C4-2B (cell line): Measurements from ENCODE around the gene URB1.

Experiments used
- H3K27ac ChIP-seq: fragments of 450-650 bp; 2 replicates; pipeline ENCODE4 v1.5.1; 2017
- CTCF ChIP-seq: fragments of 450-650 bp; conservative IDR thresholded peaks from 2 replicates; pipeline ENCODE4 v1.5.1; 2017; ENCODE audit warnings: mild to moderate bottlenecking
- ZFX ChIP-seq: fragments of 450-650 bp; IDR thresholded peaks from 2 replicates; pipeline ENCODE4 v1.6.1; 2017

The URB1 gene

GRCh38 chr21:32301596-32301995, 91.2 kb downstream of the URB1 start:
- TF ChIP-seq ZFX (no peak), CTCF (no peak)
- H3K27ac ChIP-seq, result no peak overlapping the region

GRCh38 chr21:32300117-32300681, 92.6 kb downstream of the URB1 start:
- H3K27ac ChIP-seq, result no peak overlapping the region
- TF ChIP-seq ZFX, result no peak
- no peak for TF ChIP-seq CTCF

- TF ChIP-seq CTCF (no peak), ZFX (no peak)
- H3K27ac ChIP-seq, result no peak overlapping the region
Observed at GRCh38 chr21:32299695-32300094, 93.1 kb downstream of the URB1 start.

- TF ChIP-seq ZFX (no peak), CTCF (no peak)
- no peak within 1 kb of the TSS for H3K27ac ChIP-seq
Observed at GRCh38 chr21:32298658-32299081, 94.1 kb downstream of the URB1 start, which contains the start of gene MRAP. TSS of gene MRAP (plus strand) at chr21:32298855. CDS start at chr21:32298972, 117 bp downstream.

- no peak for TF ChIP-seq ZFX
- no peak for TF ChIP-seq CTCF
Observed at GRCh38 chr21:32298148-32298559, 94.7 kb downstream of the URB1 start.

GRCh38 chr21:32297449-32297848, 95.4 kb downstream of the URB1 start:
- TF ChIP-seq ZFX (no peak), CTCF (no peak)

More at GRCh38 chr21:32298148-32298559, 94.7 kb downstream of the URB1 start:
- no peak overlapping the region for H3K27ac ChIP-seq

GRCh38 chr21:32285476-32285875, 107.3 kb downstream of the URB1 start:
- no peak for TF ChIP-seq CTCF
- TF ChIP-seq ZFX, result no peak

More at GRCh38 chr21:32297449-32297848, 95.4 kb downstream of the URB1 start:
- no peak overlapping the region for H3K27ac ChIP-seq

More at GRCh38 chr21:32285476-32285875, 107.3 kb downstream of the URB1 start:
- H3K27ac ChIP-seq, result no peak overlapping the region
